Testis (tissue), 3 donors: Measurements from ENCODE around the gene AGBL4. TPM values are rescaled to one million over a fixed set of nuclear protein-coding genes. Genes with fewer than 3 reads are reported as not detected.

Experiments
- DNase-seq: peaks from one replicate; pipeline ENCODE4 v3.0.0-alpha.2; 2019
- H3K27ac ChIP-seq, 2 donors: fragments of 200-600 bp; sonication (generic); one replicate each; pipeline ENCODE4 v1.5.1; 2019
- H3K27me3 ChIP-seq: fragments of 200-600 bp; sonication (generic); one replicate; pipeline ENCODE4 v1.5.1; 2019
- H3K36me3 ChIP-seq: fragments of 200-600 bp; sonication (generic); one replicate; pipeline ENCODE4 v1.5.1; 2017; ENCODE audit warnings: low read depth; ENCODE audit errors: missing control alignments
- H3K4me1 ChIP-seq: fragments of 200-600 bp; sonication (generic); one replicate; pipeline ENCODE4 v1.5.1; 2019
- H3K4me3 ChIP-seq, 2 donors: fragments of 200-600 bp; sonication (generic); one replicate each; pipeline ENCODE4 v1.5.1; 2017 to 2019
- H3K9me3 ChIP-seq: fragments of 200-600 bp; sonication (generic); one replicate; pipeline ENCODE4 v1.5.1; 2017
- POLR2A ChIP-seq: fragments of 450-650 bp; IDR thresholded peaks from one replicate; pipeline ENCODE4 v1.6.1; 2017; ENCODE audit warnings: antibody characterized with exemption, mild to moderate bottlenecking, moderate library complexity
- WGBS, 2 donors: methylation state at CpG; one replicate each; pipeline ENCODE4 v1.1.5; 2018; 5-methylcytosine and 5-hydroxymethylcytosine counted together
- intact Hi-C: fragments of 100-400 bp; cut with DNase I; formaldehyde crosslinking; loops from one replicate; pipeline ENCODE4 v1.15.1; 2023; ENCODE audit warnings: low total_unique reads
- polyA plus RNA-seq: library from polyadenylated mRNA; stranded (reverse); fragments of 350-450 nt; fragmentation: Illumina TruSeq; extraction: RNeasy Lipid Tissue Mini Kit (QIAGEN cat#74804); gene quantifications from one replicate; pipeline ENCODE4 v1.2.3, GENCODE V29; 2014; ENCODE audit warnings: low read depth, low replicate concordance; ENCODE audit not compliant: insufficient read depth
- total RNA-seq, 2 donors: library from RNA; depleted of rRNA; stranded (reverse); fragments of >200 nt; gene quantifications; one replicate each; pipeline ENCODE4 v1.2.3, GENCODE V29; 2016
- TF ChIP-seq, protein P1 (sequence below), 3 experiments: fragments of 450-650 bp in 2 of 3; fragments of 200-600 bp in 1 of 3; sonication (generic) in 1 of 3; IDR thresholded peaks; one replicate each; pipeline ENCODE4 v1.5.1; 2016 to 2019; ENCODE audit warnings: antibody characterized with exemption in 3 of 3, mild to moderate bottlenecking in 2 of 3, moderate library complexity in 1 of 3

AGBL4 gene
- total and polyA plus RNA-seq, 3 donors from 2014 or later: 3.3 to 6.9 (median 5.8) TPM

DNA sequence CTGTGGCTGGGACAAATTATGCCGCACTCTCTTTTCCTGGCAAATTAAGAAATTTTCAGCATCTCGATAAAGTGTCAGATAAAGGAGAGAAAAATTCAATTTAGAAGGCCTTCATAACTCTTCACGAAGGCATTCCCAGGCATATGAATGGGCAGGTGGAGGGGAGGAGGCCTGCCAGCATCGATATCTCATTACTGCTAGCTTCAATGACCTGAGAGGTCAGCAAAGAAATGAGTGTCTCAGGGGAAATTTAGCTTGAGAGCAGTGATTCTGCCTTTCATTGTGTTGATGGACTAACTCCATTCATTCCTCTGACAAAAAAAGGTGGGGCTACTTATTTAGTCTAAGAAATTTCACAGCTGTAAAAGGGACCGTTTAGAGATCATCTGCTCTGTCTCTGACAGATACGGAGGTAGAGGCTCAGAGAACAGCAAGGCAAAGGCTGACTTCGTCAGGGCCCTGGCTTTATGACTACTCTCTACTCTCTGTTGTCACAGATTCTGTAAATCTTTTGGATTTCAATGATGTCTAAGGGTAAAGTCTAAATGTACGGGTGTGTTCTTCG, 1035.0 kb downstream of the AGBL4 start:
- no peak for DNase-seq
- H3K4me3 ChIP-seq: no peak overlapping the region
- 75 to 77% methylated on average over 9 of the region's 9 CpGs for WGBS, 2 donors

DNA sequence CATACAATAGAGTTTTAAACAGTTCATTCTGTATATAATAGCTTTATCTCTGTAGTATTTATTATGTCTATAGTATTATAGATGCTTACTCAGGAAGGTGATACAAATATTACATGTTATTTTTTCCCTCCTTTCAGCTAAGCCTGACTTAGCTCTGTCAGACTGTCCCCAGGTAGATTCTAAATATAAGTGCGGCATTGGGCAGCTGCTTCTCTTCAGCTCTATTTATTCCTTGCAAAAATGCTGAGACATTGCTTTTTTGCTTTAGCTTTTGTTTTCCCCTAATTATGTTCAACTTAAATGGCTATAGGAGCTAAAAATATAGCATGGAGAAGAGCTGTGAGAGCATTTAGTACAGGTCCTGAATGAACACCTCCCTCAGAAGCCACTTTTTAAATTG, 1043.8 kb downstream of the AGBL4 start:
- Histone ChIP-seq H3K36me3 (no peaks in the 10 kb centered on the region), H3K9me3 (no peaks in the 10 kb centered on the region), H3K27ac (no peak overlapping the region), H3K27me3 (no peaks in the 10 kb centered on the region), H3K4me1 (no peaks in the 10 kb centered on the region), H3K4me3 (no peak overlapping the region)
- WGBS, 2 donors: 82 to 91% methylated on average over 1 of the region's 1 CpG
- TF ChIP-seq POLR2A: no peak
- TF ChIP-seq, protein P1, sequence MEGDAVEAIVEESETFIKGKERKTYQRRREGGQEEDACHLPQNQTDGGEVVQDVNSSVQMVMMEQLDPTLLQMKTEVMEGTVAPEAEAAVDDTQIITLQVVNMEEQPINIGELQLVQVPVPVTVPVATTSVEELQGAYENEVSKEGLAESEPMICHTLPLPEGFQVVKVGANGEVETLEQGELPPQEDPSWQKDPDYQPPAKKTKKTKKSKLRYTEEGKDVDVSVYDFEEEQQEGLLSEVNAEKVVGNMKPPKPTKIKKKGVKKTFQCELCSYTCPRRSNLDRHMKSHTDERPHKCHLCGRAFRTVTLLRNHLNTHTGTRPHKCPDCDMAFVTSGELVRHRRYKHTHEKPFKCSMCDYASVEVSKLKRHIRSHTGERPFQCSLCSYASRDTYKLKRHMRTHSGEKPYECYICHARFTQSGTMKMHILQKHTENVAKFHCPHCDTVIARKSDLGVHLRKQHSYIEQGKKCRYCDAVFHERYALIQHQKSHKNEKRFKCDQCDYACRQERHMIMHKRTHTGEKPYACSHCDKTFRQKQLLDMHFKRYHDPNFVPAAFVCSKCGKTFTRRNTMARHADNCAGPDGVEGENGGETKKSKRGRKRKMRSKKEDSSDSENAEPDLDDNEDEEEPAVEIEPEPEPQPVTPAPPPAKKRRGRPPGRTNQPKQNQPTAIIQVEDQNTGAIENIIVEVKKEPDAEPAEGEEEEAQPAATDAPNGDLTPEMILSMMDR (IDR thresholded peaks at IDR 0.05): no peak
- intact Hi-C loops: no loop called here
- no peak for DNase-seq

More for the DNA sequence above, 1035.0 kb downstream of the AGBL4 start:
- Histone ChIP-seq H3K27ac (no peak overlapping the region), H3K36me3 (no peaks in the 10 kb centered on the region), H3K4me1 (no peaks in the 10 kb centered on the region), H3K9me3 (no peaks in the 10 kb centered on the region), H3K27me3 (no peaks in the 10 kb centered on the region)
- TF ChIP-seq, protein P1 (IDR thresholded peaks at IDR 0.05): no peak
- no peak for TF ChIP-seq POLR2A
- intact Hi-C loops: no loop called here

DNA sequence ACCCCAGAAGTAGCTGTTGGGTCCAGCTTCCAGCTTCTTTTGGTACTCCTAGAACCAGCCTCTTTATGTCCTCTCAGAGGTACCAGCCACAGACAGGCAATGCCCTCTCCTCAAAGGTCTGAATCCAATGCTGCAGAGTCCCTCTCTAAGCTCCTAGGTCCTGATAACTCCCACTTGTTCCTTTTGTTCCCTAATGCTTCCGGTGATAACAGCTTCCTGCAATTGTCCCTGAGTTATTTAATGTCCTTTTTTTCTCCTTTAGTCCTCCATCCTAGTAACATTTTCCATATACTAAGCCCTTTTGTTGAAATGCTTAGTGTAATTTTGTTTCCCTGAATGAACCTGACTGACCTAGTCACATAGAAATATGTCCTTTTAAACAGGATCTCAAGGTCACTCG, 1045.3 kb downstream of the AGBL4 start:
- Histone ChIP-seq H3K27ac (no peak overlapping the region), H3K27me3 (no peaks in the 10 kb centered on the region), H3K4me1 (no peaks in the 10 kb centered on the region), H3K4me3 (no peak overlapping the region), H3K9me3 (no peaks in the 10 kb centered on the region), H3K36me3 (no peaks in the 10 kb centered on the region)
- intact Hi-C loops: no loop called here
- no peak for DNase-seq
- 57 to 64% methylated on average over 2 of the region's 2 CpGs for WGBS, 2 donors
- TF ChIP-seq, protein P1 (IDR thresholded peaks at IDR 0.05): no peak
- no peak for TF ChIP-seq POLR2A

DNA sequence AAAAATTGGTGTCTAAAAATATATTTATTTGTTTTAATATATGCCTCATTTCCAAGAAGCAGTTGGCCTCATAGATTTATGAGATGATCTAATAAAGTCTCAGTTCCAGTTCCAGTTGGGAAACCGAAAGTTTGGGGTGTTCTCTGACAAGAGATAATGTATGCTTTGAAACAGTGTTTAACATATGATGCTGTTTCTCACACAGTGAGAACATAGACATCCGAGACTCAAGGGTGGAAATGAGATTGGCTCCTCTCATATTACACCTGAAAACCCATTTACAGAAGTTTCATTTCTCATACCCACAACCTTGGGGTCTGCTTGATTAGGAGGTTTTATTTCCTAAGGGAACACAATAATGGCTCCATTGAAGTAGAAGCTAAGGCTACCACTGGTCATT, 1046.5 kb downstream of the AGBL4 start:
- H3K27me3 ChIP-seq: no peaks in the 10 kb centered on the region
- no peak overlapping the region for H3K27ac ChIP-seq
- no peak for DNase-seq
- 82 to 84% methylated on average over 2 of the region's 2 CpGs for WGBS, 2 donors
- H3K4me1 ChIP-seq: no peaks in the 10 kb centered on the region
- H3K9me3 ChIP-seq: no peaks in the 10 kb centered on the region
- H3K4me3 ChIP-seq: no peak overlapping the region
- no peaks in the 10 kb centered on the region for H3K36me3 ChIP-seq
- intact Hi-C loops: no loop called here
- TF ChIP-seq, protein P1 (IDR thresholded peaks at IDR 0.05): no peak
- TF ChIP-seq POLR2A: no peak

DNA sequence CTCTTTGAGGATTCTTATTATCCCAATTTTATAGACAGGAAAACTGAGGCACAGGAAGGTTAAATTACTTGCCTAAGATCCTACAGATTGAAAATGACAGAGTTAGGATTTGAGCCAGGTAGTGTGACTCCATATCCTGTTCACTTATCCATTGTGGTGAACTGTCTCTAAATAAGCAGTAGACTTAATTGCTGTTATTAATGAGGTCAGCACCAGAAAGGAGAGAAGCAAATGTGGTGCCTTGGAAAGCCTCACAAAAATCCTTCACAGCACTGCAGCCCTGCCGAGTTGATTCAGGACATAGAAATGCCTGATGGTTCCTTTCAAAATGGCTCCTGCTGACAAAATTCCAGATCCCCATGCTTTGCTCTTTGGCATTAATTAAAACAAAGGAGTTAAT, 1053.8 kb downstream of the AGBL4 start:
- H3K27ac ChIP-seq: no peak overlapping the region
- H3K4me1 ChIP-seq: no peaks in the 10 kb centered on the region
- TF ChIP-seq, protein P1 (IDR thresholded peaks at IDR 0.05): no peak
- no peak for TF ChIP-seq POLR2A
- intact Hi-C loops: no loop called here
- H3K9me3 ChIP-seq: no peaks in the 10 kb centered on the region
- H3K4me3 ChIP-seq: no peak overlapping the region
- H3K36me3 ChIP-seq: no peaks in the 10 kb centered on the region
- WGBS, 2 donors: 45 to 62% methylated on average over 1 of the region's 1 CpG
- DNase-seq: no peak
- no peaks in the 10 kb centered on the region for H3K27me3 ChIP-seq
